ENCODE results near the gene RBM48. TPM values are rescaled to one million over a fixed set of nuclear protein-coding genes. Genes with fewer than 3 reads are reported as not detected.

RBM48 gene
- total and polyA plus RNA-seq, 9 of the 15 experiments (the other 6 are each of a cell fraction or from before 2014, with no cell fraction given): 9.9 to 35.1 (median 16.3) TPM

- TF ChIP-seq ZNF217 (CRISPR knock-in tag; IDR thresholded peaks at IDR 0.05): no peak
- no peak for TF ChIP-seq MYBL2 (IDR thresholded peaks at IDR 0.05; ENCODE audit: low read depth)
- TF ChIP-seq MYBL2 (CRISPR knock-in tag; IDR thresholded peaks at IDR 0.05; ENCODE audit: borderline replicate concordance): no peak
- TF ChIP-seq IRF2 (CRISPR knock-in tag; IDR thresholded peaks at IDR 0.05): no peak
- no peak for TF ChIP-seq CEBPB (tag; IDR thresholded peaks at IDR 0.05)
- TF ChIP-seq DMBX1 (CRISPR knock-in tag; IDR thresholded peaks at IDR 0.05; ENCODE audit: borderline replicate concordance): no peak
Observed at GRCh38 chr7:92520024-92520423, 8.6 kb upstream of the RBM48 start (continued).

- no peak overlapping the region for H3K4me2 ChIP-seq (ENCODE audit: insufficient read depth, low read length)
- no peaks in the 10 kb centered on the region for H3K9me3 ChIP-seq (replicated peaks; ENCODE audit: control insufficient read depth, insufficient read depth, low read depth, low read length)
- BruUV-seq (replicated peaks): no TSS peak
- no peaks in the 10 kb centered on the region for H3K27me3 ChIP-seq (ENCODE audit: control insufficient read depth in 2 of 2, insufficient read depth in 2 of 2, low read length in 2 of 2)
- CTCF ChIA-PET (ENCODE audit: low intra/inter-chr PET ratio): no interaction called here
- no peak overlapping the region for H3K27ac ChIP-seq (ENCODE audit: extremely low read depth, low read depth, low read length)
- H3K9ac ChIP-seq (ENCODE audit: insufficient read depth in 1 of 2, low read depth in 2 of 2, low read length in 2 of 2): no peak overlapping the region
- no peak for DNase-seq (ENCODE audit: extremely low read depth in 1 of 4, low spot score in 3 of 4)
- H3K4me3 ChIP-seq: no peak overlapping the region
- no peak for FAIRE-seq
- in situ Hi-C loops (cut with MboI): no loop called here
- peak; percentile 89 for TF ChIP-seq ZNF316 (IDR thresholded peaks at IDR 0.05)
- no peak for TF ChIP-seq STAT6 (CRISPR knock-in tag; IDR thresholded peaks at IDR 0.05)
- TF ChIP-seq CEBPG (CRISPR knock-in tag; IDR thresholded peaks at IDR 0.05): no peak
- peak in 1 of 2 experiments; percentile 50; a peak in 2 of 4 replicates for TF ChIP-seq CEBPG (tag; conservative IDR thresholded peaks at IDR 0.05 in 1 of 2, IDR thresholded peaks at IDR 0.05 in 1 of 2)
- 0 out of 2 replicates have a peak, but pooled peaks have one; percentile 24 for TF ChIP-seq ATF3 (IDR thresholded peaks at IDR 0.05)
- TF ChIP-seq ATF3 (CRISPR knock-in tag; conservative IDR thresholded peaks at IDR 0.05): no peak
- TF ChIP-seq NCOA1 (IDR thresholded peaks at IDR 0.05; ENCODE audit: low read depth): no peak
- no peak for TF ChIP-seq ZNF140 (CRISPR knock-in tag; IDR thresholded peaks at IDR 0.05)
- no peak for TF ChIP-seq ZNF699 (CRISPR knock-in tag; IDR thresholded peaks at IDR 0.05; ENCODE audit: insufficient replicate concordance)
- TF ChIP-seq ZFX (CRISPR knock-in tag; IDR thresholded peaks at IDR 0.05): no peak
- peak; percentile 68 for TF ChIP-seq C11orf30 (IDR thresholded peaks at IDR 0.05; ENCODE audit: low read depth)
- peak; percentile 50; the same call in 1 of the 2 replicates for TF ChIP-seq MAFG (tag; conservative IDR thresholded peaks at IDR 0.05)
- H4K20me1 ChIP-seq (replicated peaks; ENCODE audit: control insufficient read depth, insufficient read depth, low read length): no peaks in the 10 kb centered on the region
- no peak for ATAC-seq
- POLR2A ChIA-PET: no interaction called here
- peaks cover 5 to 6% of the 10 kb centered on the region in 2 experiments; a peak in 3 of 5 replicates for H3K4me1 ChIP-seq (replicated peaks in 1 of 2; ENCODE audit: control insufficient read depth in 2 of 2, insufficient read depth in 2 of 2, low read length in 2 of 2)
- intact Hi-C loops (cut with micrococcal nuclease): loop anchor here (10.0 kb wide), 1 partner anchor 532 kb away; no protein-coding TSS in a partner anchor
- WGBS (ENCODE audit: insufficient coverage, low coverage, missing lambda C conversion rate): 37% methylated on average over 2 of the region's 2 CpGs
- peaks cover 3% of the 10 kb centered on the region; the same call in 2 of the 3 replicates for H3K36me3 ChIP-seq (ENCODE audit: control insufficient read depth, insufficient read depth, low read length)
- H3K79me2 ChIP-seq (ENCODE audit: control insufficient read depth, insufficient read depth, low read length): peaks cover 17% of the 10 kb centered on the region; the same call in 2 of the 3 replicates
- H2AFZ ChIP-seq (ENCODE audit: low read depth, low read length): no peak overlapping the region
- no peaks in the 10 kb centered on the region for H3K9me1 ChIP-seq (ENCODE audit: control insufficient read depth, insufficient read depth, low read length)
Observed at GRCh38 chr7:92523110-92523509, 5.5 kb upstream of the RBM48 start.
